ENCODE measurements around the gene DIP2B. TPM values are rescaled to one million over a fixed set of nuclear protein-coding genes. Genes with fewer than 3 reads are reported as not detected.

The DIP2B gene
- polyA plus RNA-seq, 2 donors = 7.2 to 10.0 TPM

GRCh38 chr12:50581226-50582184 lies 76.7 kb downstream of the DIP2B start:
- no peaks in the 10 kb centered on the region for H3K9me3 ChIP-seq (ENCODE audit: control insufficient read depth in 2 of 2, insufficient read depth in 1 of 2, low read depth in 1 of 2, low read length in 1 of 2)
- peak overlapping the region; percentile 65 to 84 for H3K27ac ChIP-seq (ENCODE audit: low read depth in 2 of 2, low read length in 1 of 2)
- H3K4me3 ChIP-seq (ENCODE audit: low read depth in 1 of 2, low read length in 2 of 2) = no peak overlapping the region
- no peaks in the 10 kb centered on the region for H3K27me3 ChIP-seq (ENCODE audit: control insufficient read depth in 1 of 2, insufficient read depth in 2 of 2, low read length in 2 of 2)
- 72 to 76% methylated on average over 10 of the region's 10 CpGs for WGBS, 2 donors
- H3K4me1 ChIP-seq (ENCODE audit: control insufficient read depth in 2 of 2, insufficient read depth in 2 of 2, low read length in 1 of 2) = no peaks in the 10 kb centered on the region
- no peaks in the 10 kb centered on the region for H3K36me3 ChIP-seq (ENCODE audit: control insufficient read depth in 2 of 2, insufficient read depth in 2 of 2, low read length in 1 of 2)

GRCh38 chr12:50584135-50584534 lies 79.3 kb downstream of the DIP2B start:
- Histone ChIP-seq H3K27me3 (ENCODE audit: control insufficient read depth in 1 of 2, insufficient read depth in 2 of 2, low read length in 2 of 2) (no peaks in the 10 kb centered on the region), H3K9me3 (ENCODE audit: control insufficient read depth in 2 of 2, insufficient read depth in 1 of 2, low read depth in 1 of 2, low read length in 1 of 2) (no peaks in the 10 kb centered on the region), H3K27ac (ENCODE audit: low read depth in 2 of 2, low read length in 1 of 2) (no peak overlapping the region), H3K4me3 (ENCODE audit: low read depth in 1 of 2, low read length in 2 of 2) (no peak overlapping the region), H3K36me3 (ENCODE audit: control insufficient read depth in 2 of 2, insufficient read depth in 2 of 2, low read length in 1 of 2) (no peaks in the 10 kb centered on the region), H3K4me1 (ENCODE audit: control insufficient read depth in 2 of 2, insufficient read depth in 2 of 2, low read length in 1 of 2) (no peaks in the 10 kb centered on the region)
- WGBS, 2 donors = 93 to 97% methylated on average over 1 of the region's 1 CpG

DNA sequence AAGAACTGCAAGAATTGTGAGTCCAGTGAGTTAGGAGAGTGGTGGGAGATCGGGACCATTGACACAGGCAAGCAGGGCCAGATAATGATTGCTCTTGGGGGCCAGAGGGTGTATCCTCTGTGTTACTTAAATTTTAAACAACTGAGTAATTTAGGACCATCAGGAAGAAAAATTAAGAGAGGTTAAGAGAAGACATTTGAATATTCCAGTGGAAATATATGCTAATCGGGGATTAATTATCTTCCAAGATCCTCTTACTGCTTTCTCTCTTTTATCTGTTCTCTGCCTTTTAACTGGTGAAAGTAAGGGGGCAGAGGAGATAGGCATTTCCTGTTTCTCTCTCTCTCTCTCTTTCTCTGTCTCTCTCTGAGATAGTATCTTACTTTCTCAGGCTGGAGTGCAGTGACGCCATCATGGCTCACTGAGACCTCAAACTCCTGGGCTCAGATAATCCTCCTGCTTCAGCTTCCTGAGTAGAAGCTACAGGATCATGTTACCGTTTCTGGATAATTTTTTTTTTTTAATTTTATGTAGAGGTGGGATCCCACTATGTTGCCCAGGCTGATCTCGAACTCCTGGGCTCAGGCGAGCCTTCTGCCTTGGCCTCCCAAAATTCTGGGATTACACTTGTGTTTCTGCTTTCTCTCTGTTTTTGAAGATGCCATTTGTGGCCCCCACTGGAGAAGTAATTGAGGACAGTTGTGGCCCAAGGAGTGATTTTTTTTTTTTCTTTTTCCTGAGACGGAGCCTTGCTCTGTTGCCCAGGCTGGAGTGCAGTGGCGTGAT lies 85.1 kb downstream of the DIP2B start:
- Histone ChIP-seq H3K4me3 (ENCODE audit: low read depth in 1 of 2, low read length in 2 of 2) (no peak overlapping the region), H3K4me1 (ENCODE audit: control insufficient read depth in 2 of 2, insufficient read depth in 2 of 2, low read length in 1 of 2) (no peaks in the 10 kb centered on the region), H3K36me3 (ENCODE audit: control insufficient read depth in 2 of 2, insufficient read depth in 2 of 2, low read length in 1 of 2) (no peaks in the 10 kb centered on the region), H3K27ac (ENCODE audit: low read depth in 2 of 2, low read length in 1 of 2) (no peak overlapping the region), H3K9me3 (ENCODE audit: control insufficient read depth in 2 of 2, insufficient read depth in 1 of 2, low read depth in 1 of 2, low read length in 1 of 2) (no peaks in the 10 kb centered on the region), H3K27me3 (ENCODE audit: control insufficient read depth in 1 of 2, insufficient read depth in 2 of 2, low read length in 2 of 2) (no peaks in the 10 kb centered on the region)
- WGBS, 2 donors = 88% methylated on average over 8 of the region's 8 CpGs

GRCh38 chr12:50590869-50591268 lies 86.1 kb downstream of the DIP2B start:
- no peaks in the 10 kb centered on the region for H3K9me3 ChIP-seq (ENCODE audit: control insufficient read depth in 2 of 2, insufficient read depth in 1 of 2, low read depth in 1 of 2, low read length in 1 of 2)
- no peaks in the 10 kb centered on the region for H3K27me3 ChIP-seq (ENCODE audit: control insufficient read depth in 1 of 2, insufficient read depth in 2 of 2, low read length in 2 of 2)
- H3K36me3 ChIP-seq (ENCODE audit: control insufficient read depth in 2 of 2, insufficient read depth in 2 of 2, low read length in 1 of 2) = no peaks in the 10 kb centered on the region
- no peaks in the 10 kb centered on the region for H3K4me1 ChIP-seq (ENCODE audit: control insufficient read depth in 2 of 2, insufficient read depth in 2 of 2, low read length in 1 of 2)
- no peak overlapping the region for H3K4me3 ChIP-seq (ENCODE audit: low read depth in 1 of 2, low read length in 2 of 2)
- H3K27ac ChIP-seq (ENCODE audit: low read depth in 2 of 2, low read length in 1 of 2) = no peak overlapping the region

DNA sequence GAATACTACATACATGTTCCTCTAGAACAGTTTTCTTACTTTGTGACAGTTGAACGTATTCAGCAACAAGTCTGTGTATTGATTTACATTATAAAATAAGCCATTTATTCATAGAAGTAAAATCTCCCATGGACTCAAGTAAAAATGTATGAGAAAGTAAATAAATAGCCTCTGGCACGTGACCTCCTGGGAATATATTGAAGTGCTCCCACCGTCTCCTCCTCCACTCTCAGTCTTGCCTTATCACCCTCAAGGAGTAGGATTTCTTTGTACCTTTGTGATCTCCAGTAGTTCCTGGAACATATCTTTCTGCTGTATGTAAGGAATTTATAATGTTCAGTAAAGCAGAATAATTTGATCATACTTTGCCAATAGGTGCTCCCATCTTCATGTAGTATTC lies 90.9 kb downstream of the DIP2B start:
- Histone ChIP-seq H3K27me3 (ENCODE audit: control insufficient read depth in 1 of 2, insufficient read depth in 2 of 2, low read length in 2 of 2) (no peaks in the 10 kb centered on the region), H3K36me3 (ENCODE audit: control insufficient read depth in 2 of 2, insufficient read depth in 2 of 2, low read length in 1 of 2) (no peaks in the 10 kb centered on the region), H3K4me1 (ENCODE audit: control insufficient read depth in 2 of 2, insufficient read depth in 2 of 2, low read length in 1 of 2) (no peaks in the 10 kb centered on the region), H3K27ac (ENCODE audit: low read depth in 2 of 2, low read length in 1 of 2) (no peak overlapping the region), H3K4me3 (ENCODE audit: low read depth in 1 of 2, low read length in 2 of 2) (no peak overlapping the region), H3K9me3 (ENCODE audit: control insufficient read depth in 2 of 2, insufficient read depth in 1 of 2, low read depth in 1 of 2, low read length in 1 of 2) (no peaks in the 10 kb centered on the region)
- WGBS, 2 donors = 78 to 85% methylated on average over 3 of the region's 3 CpGs

DNA sequence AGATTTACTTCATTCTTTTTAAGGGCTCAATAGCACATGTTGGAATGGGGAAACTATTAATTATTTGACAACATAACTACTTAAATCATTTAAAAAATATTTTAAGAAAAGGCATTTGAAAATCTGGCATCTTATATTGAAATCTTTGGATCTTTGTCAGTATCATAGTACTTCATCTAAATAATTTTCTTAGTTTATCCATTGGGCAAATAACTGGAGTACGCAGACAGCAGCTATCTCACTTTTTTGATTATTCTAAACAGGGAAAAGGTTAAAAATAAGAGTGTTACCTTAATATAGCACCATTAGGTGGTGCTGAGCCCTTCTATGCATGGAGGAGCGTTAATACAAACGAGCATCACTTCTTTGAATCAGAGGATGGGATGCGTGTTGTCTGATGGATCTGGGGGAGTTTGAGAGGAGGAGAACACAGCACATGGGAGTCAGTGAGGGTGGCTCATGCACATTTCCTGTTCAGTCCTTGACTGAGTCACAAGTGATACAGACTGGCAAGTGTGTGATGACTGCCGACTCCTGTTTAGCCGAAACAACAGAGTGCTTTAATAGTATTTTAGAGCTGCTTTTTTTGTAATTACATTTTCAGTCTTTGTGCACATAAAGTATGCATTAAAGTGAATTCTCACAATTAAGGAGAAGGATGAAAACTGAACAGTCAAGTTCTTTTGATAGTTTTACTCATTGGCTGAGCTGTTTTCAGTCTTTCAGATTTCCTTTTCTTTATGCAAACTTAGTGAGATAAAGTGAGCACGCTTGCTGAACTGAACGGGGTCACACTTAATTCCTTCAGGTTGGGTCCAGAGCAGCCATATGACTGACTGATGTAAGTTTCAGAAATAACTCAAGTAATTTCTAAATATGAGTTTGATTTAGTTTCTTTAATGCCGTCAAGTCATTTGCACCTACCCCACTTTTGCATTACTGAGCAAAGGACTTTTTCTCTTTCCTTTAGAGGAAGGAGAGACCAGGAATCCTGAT lies 92.7 kb downstream of the DIP2B start:
- Histone ChIP-seq H3K4me3 (ENCODE audit: low read depth in 1 of 2, low read length in 2 of 2) (no peak overlapping the region), H3K27ac (ENCODE audit: low read depth in 2 of 2, low read length in 1 of 2) (peak overlapping the region in 1 of 2 donors; percentile 24), H3K36me3 (ENCODE audit: control insufficient read depth in 2 of 2, insufficient read depth in 2 of 2, low read length in 1 of 2) (no peaks in the 10 kb centered on the region), H3K9me3 (ENCODE audit: control insufficient read depth in 2 of 2, insufficient read depth in 1 of 2, low read depth in 1 of 2, low read length in 1 of 2) (no peaks in the 10 kb centered on the region), H3K27me3 (ENCODE audit: control insufficient read depth in 1 of 2, insufficient read depth in 2 of 2, low read length in 2 of 2) (no peaks in the 10 kb centered on the region), H3K4me1 (ENCODE audit: control insufficient read depth in 2 of 2, insufficient read depth in 2 of 2, low read length in 1 of 2) (no peaks in the 10 kb centered on the region)
- 61 to 65% methylated on average over 9 of the region's 9 CpGs for WGBS, 2 donors

GRCh38 chr12:50598321-50598862 lies 93.6 kb downstream of the DIP2B start:
- Histone ChIP-seq H3K9me3 (ENCODE audit: control insufficient read depth in 2 of 2, insufficient read depth in 1 of 2, low read depth in 1 of 2, low read length in 1 of 2) (no peaks in the 10 kb centered on the region), H3K36me3 (ENCODE audit: control insufficient read depth in 2 of 2, insufficient read depth in 2 of 2, low read length in 1 of 2) (no peaks in the 10 kb centered on the region), H3K27ac (ENCODE audit: low read depth in 2 of 2, low read length in 1 of 2) (no peak overlapping the region), H3K4me1 (ENCODE audit: control insufficient read depth in 2 of 2, insufficient read depth in 2 of 2, low read length in 1 of 2) (peaks cover 0 to under 1% of the 10 kb centered on the region in 2 donors), H3K4me3 (ENCODE audit: low read depth in 1 of 2, low read length in 2 of 2) (no peak overlapping the region), H3K27me3 (ENCODE audit: control insufficient read depth in 1 of 2, insufficient read depth in 2 of 2, low read length in 2 of 2) (no peaks in the 10 kb centered on the region)
- WGBS, 2 donors = 83 to 92% methylated on average over 2 of the region's 2 CpGs

- Histone ChIP-seq H3K27me3 (ENCODE audit: control insufficient read depth in 1 of 2, insufficient read depth in 2 of 2, low read length in 2 of 2) (no peaks in the 10 kb centered on the region), H3K36me3 (ENCODE audit: control insufficient read depth in 2 of 2, insufficient read depth in 2 of 2, low read length in 1 of 2) (no peaks in the 10 kb centered on the region), H3K4me1 (ENCODE audit: control insufficient read depth in 2 of 2, insufficient read depth in 2 of 2, low read length in 1 of 2) (peaks cover 0 to 2% of the 10 kb centered on the region in 2 donors), H3K27ac (ENCODE audit: low read depth in 2 of 2, low read length in 1 of 2) (no peak overlapping the region), H3K4me3 (ENCODE audit: low read depth in 1 of 2, low read length in 2 of 2) (no peak overlapping the region), H3K9me3 (ENCODE audit: control insufficient read depth in 2 of 2, insufficient read depth in 1 of 2, low read depth in 1 of 2, low read length in 1 of 2) (no peaks in the 10 kb centered on the region)
- 79 to 86% methylated on average over 7 of the region's 7 CpGs for WGBS, 2 donors
These were observed 94.7 kb downstream of the DIP2B start for GRCh38 chr12:50599366-50600095.
